GM23248 (cell line): ENCODE results near the gene FGD5. TPM values are rescaled to one million over a fixed set of nuclear protein-coding genes. Genes with fewer than 3 reads are reported as not detected.

ENCODE experiments used
- DNase-seq: peaks from one replicate; pipeline ENCODE4 v3.0.0-alpha.2; 2015
- H2AFZ ChIP-seq: fragments of 200-600 bp; sonication (generic); 2 replicates; pipeline ENCODE4 v1.6.1; 2016; ENCODE audit warnings: antibody characterized with exemption
- H3F3A ChIP-seq: fragments of 200-600 bp; sonication (generic); 2 replicates; pipeline ENCODE4 v1.6.1; 2016; ENCODE audit warnings: mild to moderate bottlenecking, antibody characterized with exemption, mixed run types; ENCODE audit not compliant: insufficient read depth
- H3K27ac ChIP-seq: fragments of 200-600 bp; sonication (generic); 2 replicates; pipeline ENCODE4 v1.5.1; 2016; ENCODE audit warnings: mild to moderate bottlenecking
- H3K27me3 ChIP-seq: fragments of 200-600 bp; sonication (generic); replicated peaks from 2 replicates; pipeline ENCODE4 v1.6.1; 2016; ENCODE audit warnings: mild to moderate bottlenecking; ENCODE audit not compliant: insufficient read depth
- H3K36me3 ChIP-seq: fragments of 200-600 bp; sonication (generic); 2 replicates; pipeline ENCODE4 v1.6.1; 2016; ENCODE audit warnings: low read depth, mild to moderate bottlenecking
- H3K4me1 ChIP-seq: fragments of 200-600 bp; sonication (generic); 2 replicates; pipeline ENCODE4 v1.6.1; 2016; ENCODE audit warnings: mild to moderate bottlenecking; ENCODE audit not compliant: insufficient read depth
- H3K4me2 ChIP-seq: fragments of 200-600 bp; sonication (generic); one replicate; pipeline ENCODE4 v1.6.1; 2016; ENCODE audit warnings: mild to moderate bottlenecking; ENCODE audit not compliant: unreplicated experiment
- H3K4me3 ChIP-seq: fragments of 200-600 bp; sonication (generic); 2 replicates; pipeline ENCODE4 v1.5.1; 2016; ENCODE audit warnings: mild to moderate bottlenecking
- H3K79me2 ChIP-seq: fragments of 200-600 bp; sonication (generic); 2 replicates; pipeline ENCODE4 v1.6.1; 2016; ENCODE audit warnings: mild to moderate bottlenecking; ENCODE audit not compliant: insufficient read depth
- H3K9ac ChIP-seq: fragments of 200-600 bp; sonication (generic); 2 replicates; pipeline ENCODE4 v1.6.1; 2016; ENCODE audit warnings: mild to moderate bottlenecking
- H3K9me2 ChIP-seq: fragments of 200-600 bp; sonication (generic); 2 replicates; pipeline ENCODE4 v1.6.1; 2016; ENCODE audit warnings: mixed run types, mild to moderate bottlenecking, moderate library complexity; ENCODE audit not compliant: insufficient read depth
- H3K9me3 ChIP-seq: fragments of 200-600 bp; sonication (generic); one replicate; pipeline ENCODE4 v1.6.1; 2017; ENCODE audit warnings: low read depth
- H4K20me1 ChIP-seq: fragments of 200-600 bp; sonication (generic); 2 replicates; pipeline ENCODE4 v1.6.0; 2016; ENCODE audit not compliant: insufficient read depth
- EZH2 ChIP-seq: fragments of 200-600 bp; sonication (generic); IDR thresholded peaks from 2 replicates; pipeline ENCODE4 v1.6.1; 2018; ENCODE audit warnings: antibody characterized with exemption, mild to moderate bottlenecking; ENCODE audit not compliant: insufficient read depth, poor library complexity, severe bottlenecking
- EZH2phosphoT487 ChIP-seq: fragments of 200-600 bp; sonication (generic); IDR thresholded peaks from 2 replicates; pipeline ENCODE4 v1.6.1; 2018; ENCODE audit warnings: antibody characterized with exemption, moderate library complexity, mild to moderate bottlenecking, low read depth; ENCODE audit not compliant: insufficient read depth
- WGBS, 2 experiments: methylation state at CpG; one replicate each; pipeline ENCODE4 v1.1.6; 2015 to 2017; ENCODE audit warnings: low lambda C conversion rate in 2 of 2, low coverage in 1 of 2; ENCODE audit errors: missing lambda C conversion rate in 2 of 2; 5-methylcytosine and 5-hydroxymethylcytosine counted together
- in situ Hi-C: fragments of 300-500 bp; cut with MboI; formaldehyde crosslinking; loops from 2 replicates; pipeline ENCODE4 v1.15.0; 2020
- polyA plus RNA-seq: library from polyadenylated mRNA; unstranded; fragments of >200 nt; fragmentation: Nextera tagmentation; extraction: Ambion mirVana; gene quantifications from 2 replicates; pipeline ENCODE4 v1.2.1, GENCODE V29; 2016
- total RNA-seq: library from RNA; depleted of rRNA; stranded (reverse); fragments of >200 nt; shearing (Covaris generic); gene quantifications from 2 replicates; pipeline ENCODE4 v1.2.3, GENCODE V29; 2014

FGD5 gene
- total and polyA plus RNA-seq, 2 experiments from 2014 or later = not detected

GRCh38 chr3:14862303-14862660, 43.5 kb downstream of the FGD5 start:
- no peaks in the 10 kb centered on the region for H3K79me2 ChIP-seq
- no peak for DNase-seq
- H3F3A ChIP-seq = no peaks in the 10 kb centered on the region
- no peak overlapping the region for H3K4me3 ChIP-seq
- 59 to 69% methylated on average over 4 of the region's 4 CpGs for WGBS, 2 experiments
- TF ChIP-seq EZH2phosphoT487 (no peak), EZH2 (no peak)
- no peak overlapping the region for H3K27ac ChIP-seq
- H3K4me2 ChIP-seq = no peak overlapping the region
- no peak overlapping the region for H2AFZ ChIP-seq
- H3K9me2 ChIP-seq = no peaks in the 10 kb centered on the region
- H3K27me3 ChIP-seq = peaks cover 4% of the 10 kb centered on the region
- H4K20me1 ChIP-seq = no peaks in the 10 kb centered on the region
- H3K4me1 ChIP-seq = no peaks in the 10 kb centered on the region
- H3K36me3 ChIP-seq = no peaks in the 10 kb centered on the region
- no peaks in the 10 kb centered on the region for H3K9me3 ChIP-seq
- in situ Hi-C loops = no loop called here
- no peak overlapping the region for H3K9ac ChIP-seq

DNA sequence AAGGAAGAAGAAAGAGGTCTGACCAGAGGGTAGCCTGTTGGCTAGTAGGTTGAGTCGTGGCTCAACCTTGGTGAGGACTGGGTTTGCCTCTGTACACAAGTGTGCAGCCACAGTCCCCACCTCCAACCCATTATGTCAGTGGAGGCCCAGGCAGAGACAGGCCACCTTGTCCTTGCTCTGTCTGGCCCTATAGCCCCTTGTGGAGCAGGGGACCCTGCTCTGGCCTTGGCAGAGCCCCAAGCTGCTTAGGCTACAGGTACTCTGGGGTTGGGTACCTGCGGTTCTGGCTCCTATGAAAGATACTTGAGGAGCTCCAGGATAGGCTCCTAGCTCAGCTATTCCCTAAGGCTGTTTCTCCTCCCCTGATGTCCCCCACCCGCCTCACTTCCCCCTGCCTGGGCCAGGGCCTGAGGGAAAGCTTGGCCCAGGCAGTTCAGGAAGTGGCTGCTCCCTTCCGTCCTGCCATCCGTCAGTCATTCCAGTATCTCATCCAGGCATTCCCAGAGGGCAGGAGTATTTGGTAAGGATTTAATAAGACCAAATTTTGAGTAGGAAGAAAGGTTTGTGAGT, 44.0 kb downstream of the FGD5 start:
- Histone ChIP-seq H3K27me3 (peaks cover 4% of the 10 kb centered on the region), H3K79me2 (no peaks in the 10 kb centered on the region), H3K4me3 (no peak overlapping the region), H4K20me1 (no peaks in the 10 kb centered on the region), H3K36me3 (no peaks in the 10 kb centered on the region), H3K9me2 (no peaks in the 10 kb centered on the region), H2AFZ (no peak overlapping the region), H3K27ac (no peak overlapping the region), H3K9me3 (no peaks in the 10 kb centered on the region), H3K4me2 (no peak overlapping the region), H3F3A (no peaks in the 10 kb centered on the region), H3K9ac (no peak overlapping the region), H3K4me1 (no peaks in the 10 kb centered on the region)
- 48 to 53% methylated on average over 5 of the region's 5 CpGs for WGBS, 2 experiments
- in situ Hi-C loops = no loop called here
- TF ChIP-seq EZH2 (no peak), EZH2phosphoT487 (no peak)
- DNase-seq = no peak

DNA sequence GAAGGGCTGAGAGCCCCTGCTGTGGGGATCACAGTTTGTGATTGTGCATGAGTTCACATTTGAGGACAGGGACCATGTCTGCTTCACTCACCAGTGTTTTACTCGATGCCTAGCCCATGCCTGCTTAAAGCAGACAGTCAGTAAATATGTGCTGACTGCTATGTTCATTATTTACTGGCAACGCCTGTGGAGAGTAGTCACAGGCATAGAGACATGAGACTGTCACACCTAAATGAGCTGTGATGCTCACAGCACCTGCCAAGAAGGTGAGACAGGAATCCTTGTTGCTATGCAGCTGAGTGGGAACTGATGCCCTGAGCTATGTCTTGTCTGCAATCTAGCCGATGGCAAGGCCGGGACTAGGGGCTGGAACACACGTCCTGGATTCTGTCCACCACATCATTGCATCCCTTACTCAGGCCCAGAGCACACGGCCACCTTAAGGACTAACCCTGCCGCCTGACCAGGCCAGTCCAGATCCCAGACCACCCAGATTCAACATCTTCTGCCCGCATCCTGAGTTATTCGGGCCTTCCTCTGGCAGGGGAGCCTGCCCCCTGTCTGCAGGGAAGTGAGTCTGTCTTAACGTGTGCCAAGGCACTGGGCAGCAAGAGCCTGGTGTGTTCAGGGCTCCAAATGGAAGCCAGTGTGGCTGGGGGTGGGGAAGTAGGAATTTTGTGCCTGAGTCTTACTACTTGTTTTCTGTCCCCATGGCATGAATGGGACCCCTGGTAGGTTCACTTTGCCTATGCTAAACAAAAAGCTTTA, 44.8 kb downstream of the FGD5 start:
- in situ Hi-C loops = no loop called here
- Histone ChIP-seq H3K27me3 (peaks cover 4% of the 10 kb centered on the region), H3K9me3 (no peaks in the 10 kb centered on the region), H3K27ac (no peak overlapping the region), H3K4me1 (no peaks in the 10 kb centered on the region), H3K4me2 (no peak overlapping the region), H3K36me3 (no peaks in the 10 kb centered on the region), H4K20me1 (no peaks in the 10 kb centered on the region), H3K9me2 (no peaks in the 10 kb centered on the region), H3F3A (no peaks in the 10 kb centered on the region), H3K9ac (no peak overlapping the region), H3K79me2 (no peaks in the 10 kb centered on the region), H2AFZ (no peak overlapping the region), H3K4me3 (no peak overlapping the region)
- peak; percentile 18 for DNase-seq
- TF ChIP-seq EZH2 = no peak
- no peak for TF ChIP-seq EZH2phosphoT487
- WGBS, 2 experiments = 20% methylated on average over 10 of the region's 10 CpGs

DNA sequence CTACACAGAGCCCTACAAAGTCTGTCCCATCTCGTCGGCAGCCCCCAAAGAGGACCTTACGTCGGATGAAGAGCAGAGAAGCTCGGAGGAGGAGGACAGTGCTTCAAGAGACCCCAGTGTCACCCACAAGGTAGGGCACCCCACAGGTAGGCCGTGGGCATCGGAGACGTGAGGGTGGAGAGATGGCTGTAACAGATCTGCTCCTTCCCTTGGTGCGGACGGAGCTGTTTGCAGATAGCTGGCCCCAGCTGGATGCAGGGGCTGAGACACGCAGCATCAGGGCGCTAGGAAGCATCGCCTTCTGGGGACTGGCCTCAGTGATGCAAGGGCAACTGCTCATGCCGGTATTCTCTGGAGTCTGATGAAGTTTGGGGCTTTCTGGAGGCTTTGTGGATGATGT, 45.4 kb downstream of the FGD5 start:
- in situ Hi-C loops = no loop called here
- no peak overlapping the region for H3K9ac ChIP-seq
- no peaks in the 10 kb centered on the region for H3F3A ChIP-seq
- no peaks in the 10 kb centered on the region for H3K9me2 ChIP-seq
- H3K4me2 ChIP-seq = no peak overlapping the region
- no peaks in the 10 kb centered on the region for H4K20me1 ChIP-seq
- WGBS, 2 experiments = 74 to 82% methylated on average over 14 of the region's 14 CpGs
- H3K36me3 ChIP-seq = no peaks in the 10 kb centered on the region
- H3K27me3 ChIP-seq = peaks cover 4% of the 10 kb centered on the region
- no peaks in the 10 kb centered on the region for H3K4me1 ChIP-seq
- TF ChIP-seq EZH2 = no peak
- no peak for TF ChIP-seq EZH2phosphoT487
- no peak overlapping the region for H3K27ac ChIP-seq
- no peak overlapping the region for H3K4me3 ChIP-seq
- no peak overlapping the region for H2AFZ ChIP-seq
- no peaks in the 10 kb centered on the region for H3K9me3 ChIP-seq
- DNase-seq = no peak
- H3K79me2 ChIP-seq = no peaks in the 10 kb centered on the region
